HUES48 (cell line): ENCODE results near the gene DNAJC21.

Source experiments
- H3K27ac ChIP-seq: one replicate; pipeline ENCODE4 v1.7.0; 2013; ENCODE audit warnings: low read depth, low read length, inconsistent platforms
- H3K27me3 ChIP-seq: 2 replicates; pipeline ENCODE4 v1.6.1; 2013; ENCODE audit warnings: mild to moderate bottlenecking, low read length; ENCODE audit not compliant: control insufficient read depth, insufficient read depth
- H3K36me3 ChIP-seq: 2 replicates; pipeline ENCODE4 v1.6.1; 2013; ENCODE audit warnings: low read length; ENCODE audit not compliant: control insufficient read depth, insufficient read depth
- H3K4me1 ChIP-seq: 2 replicates; pipeline ENCODE4 v1.6.1; 2013; ENCODE audit warnings: mild to moderate bottlenecking, low read length; ENCODE audit not compliant: control insufficient read depth, insufficient read depth
- H3K4me3 ChIP-seq: 2 replicates; pipeline ENCODE4 v1.5.1; 2013; ENCODE audit warnings: mild to moderate bottlenecking, low read depth, low read length
- H3K9ac ChIP-seq: 2 replicates; pipeline ENCODE4 v1.6.1; 2013; ENCODE audit warnings: mild to moderate bottlenecking, low read depth, low read length, moderate library complexity
- H3K9me3 ChIP-seq: 2 replicates; pipeline ENCODE4 v1.6.1; 2013; ENCODE audit warnings: low read length; ENCODE audit not compliant: control insufficient read depth, insufficient read depth

DNAJC21 gene

GRCh38 chr5:35004200-35004599, 74.8 kb downstream of the DNAJC21 start:
- Histone ChIP-seq H3K27ac (no peak overlapping the region), H3K9ac (no peak overlapping the region), H3K4me3 (no peak overlapping the region), H3K27me3 (peaks cover 3% of the 10 kb centered on the region; the same call in 1 of the 2 replicates), H3K4me1 (peaks cover 14% of the 10 kb centered on the region), H3K9me3 (no peaks in the 10 kb centered on the region), H3K36me3 (no peaks in the 10 kb centered on the region)

- peaks cover 3% of the 10 kb centered on the region; the same call in 1 of the 2 replicates for H3K27me3 ChIP-seq
- H3K4me3 ChIP-seq, result no peak overlapping the region
- H3K36me3 ChIP-seq, result no peaks in the 10 kb centered on the region
- no peak overlapping the region for H3K9ac ChIP-seq
- peaks cover 14% of the 10 kb centered on the region for H3K4me1 ChIP-seq
- no peak overlapping the region for H3K27ac ChIP-seq
- H3K9me3 ChIP-seq, result no peaks in the 10 kb centered on the region
These were observed 75.4 kb downstream of the DNAJC21 start for GRCh38 chr5:35004771-35005170.
